ENCODE data around the gene KCNH4.
A peak's percentile ranks its signal among the peaks of the same experiment; 100 is the strongest.
"Not testable (repeated sequence)": the region's sequence is repeated elsewhere in the genome, so short reads cannot be mapped to it uniquely, and the experiment has no call there.

The KCNH4 gene

DNA sequence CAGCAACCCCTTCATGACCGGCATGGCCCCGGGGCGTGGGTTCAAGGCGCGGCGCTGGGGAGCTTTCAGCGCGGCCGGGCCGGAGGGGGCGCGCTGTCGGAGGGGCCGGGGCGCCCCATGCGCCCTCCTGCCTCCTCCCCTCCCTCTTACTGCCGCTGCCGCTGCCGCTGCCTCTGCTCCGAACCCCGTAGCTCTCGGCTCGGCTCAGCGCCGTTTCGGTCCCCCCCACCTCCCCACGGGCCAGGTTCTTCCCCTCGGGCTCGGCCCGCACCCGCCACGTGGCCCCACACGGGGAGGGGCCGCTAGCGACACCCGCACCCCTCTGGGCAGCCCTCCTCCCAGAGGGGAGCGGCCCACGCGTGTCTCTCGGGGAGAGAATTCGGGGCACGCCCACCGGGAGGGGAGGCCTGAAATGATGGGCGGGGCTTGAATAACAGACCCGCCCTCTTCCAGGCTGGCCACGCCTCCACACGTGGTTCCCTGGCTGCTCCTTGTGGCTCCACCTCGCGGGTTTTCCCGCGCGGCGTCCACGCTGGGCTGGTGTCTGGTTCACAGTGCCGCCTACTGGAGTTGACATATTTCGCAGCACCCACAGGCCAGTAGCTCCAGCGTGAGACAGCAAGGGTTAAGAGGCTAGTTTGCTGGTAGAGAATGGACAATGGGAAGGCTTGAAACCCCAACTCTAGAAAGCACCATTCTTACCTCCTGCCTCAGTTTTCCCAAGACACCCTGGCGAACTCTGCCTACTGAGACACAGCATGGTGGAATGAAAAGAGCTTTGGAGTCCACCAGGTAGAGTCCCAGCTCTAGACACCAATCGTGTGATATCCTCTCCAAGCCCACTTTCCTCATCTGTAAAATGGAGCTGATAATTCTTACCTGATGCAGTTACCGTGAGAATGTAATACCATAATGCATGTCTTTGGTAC is at the start of gene KCNH4:
TSS of gene KCNH4 (minus strand) at position 221 of the 929 bp plus-strand sequence. CDS start at position 24, 197 bp downstream.
- peak; percentile 68 to 83 for DNase-seq (ENCODE audit: low read depth in 2 of 2)

GRCh38 chr17:42230225-42230624 is 49.3 kb upstream of the KCNH4 start:
- DNase-seq (ENCODE audit: low read depth in 2 of 2), result no peak

DNA sequence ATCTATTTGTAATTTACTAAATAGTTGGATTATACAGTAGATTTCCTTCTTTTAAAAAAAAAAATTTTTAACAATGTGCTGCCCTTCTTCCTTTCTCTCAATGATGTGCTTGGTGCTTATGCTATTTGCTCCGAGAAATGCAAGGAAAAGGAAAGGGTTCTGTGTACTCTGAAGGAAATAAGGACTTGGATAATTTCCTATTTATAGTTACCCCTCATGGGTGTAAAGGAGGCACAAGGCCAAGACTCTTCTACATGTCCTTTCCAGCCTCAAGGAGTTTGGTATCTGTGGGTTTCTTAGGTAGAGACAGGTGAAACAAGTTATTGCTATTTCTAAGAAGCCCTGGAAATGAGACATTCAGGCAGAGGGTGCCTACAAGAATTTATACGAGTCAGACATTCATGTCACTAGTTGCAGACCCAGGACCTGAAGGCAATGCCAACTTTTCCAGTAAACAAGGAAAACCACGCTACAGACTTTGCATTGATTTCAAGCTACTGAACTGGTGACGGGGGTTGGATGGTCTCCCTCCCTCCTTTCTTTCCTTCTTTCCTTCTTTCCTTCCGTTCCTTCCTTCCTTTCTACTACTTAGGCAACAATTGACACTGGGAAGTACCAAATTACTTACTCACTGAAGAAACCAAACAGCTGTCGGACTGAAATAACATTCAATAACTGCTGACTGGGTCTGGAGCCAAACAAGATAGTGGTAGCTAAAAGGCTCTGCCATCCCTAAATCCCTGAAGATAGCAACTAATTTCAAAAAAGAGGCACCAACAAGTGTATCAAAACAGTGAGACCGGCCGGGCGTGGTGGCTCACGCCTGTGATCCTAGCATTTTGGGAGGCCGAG is 47.1 kb upstream of the KCNH4 start:
- no peak for DNase-seq (ENCODE audit: low read depth in 2 of 2)

- DNase-seq (ENCODE audit: low read depth in 2 of 2), result no peak
These were observed 44.7 kb upstream of the KCNH4 start for GRCh38 chr17:42225646-42226045.

DNA sequence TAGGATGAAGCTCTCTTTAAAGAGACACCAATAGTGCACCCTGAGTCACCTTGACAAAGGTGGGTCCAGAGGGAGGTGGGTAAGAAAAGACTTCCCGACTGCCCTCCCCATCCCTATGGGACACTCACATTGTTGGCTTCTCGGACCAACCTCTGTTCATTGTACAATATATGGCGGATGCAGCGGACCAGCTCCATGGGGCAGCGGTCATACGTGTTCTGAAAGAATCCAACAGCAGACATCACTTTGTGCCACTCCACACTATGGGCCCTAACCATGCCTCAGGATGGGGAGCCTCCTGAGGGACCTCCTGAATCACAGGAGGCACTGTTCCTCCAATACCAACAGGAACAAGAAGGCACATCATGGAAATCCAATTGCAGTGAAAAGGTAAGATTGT is 43.7 kb upstream of the KCNH4 start:
- no peak for DNase-seq (ENCODE audit: low read depth in 2 of 2)

GRCh38 chr17:42221886-42222745 is 41.2 kb upstream of the KCNH4 start:
- DNase-seq (ENCODE audit: low read depth in 2 of 2), result peak; percentile 27 to 37

DNA sequence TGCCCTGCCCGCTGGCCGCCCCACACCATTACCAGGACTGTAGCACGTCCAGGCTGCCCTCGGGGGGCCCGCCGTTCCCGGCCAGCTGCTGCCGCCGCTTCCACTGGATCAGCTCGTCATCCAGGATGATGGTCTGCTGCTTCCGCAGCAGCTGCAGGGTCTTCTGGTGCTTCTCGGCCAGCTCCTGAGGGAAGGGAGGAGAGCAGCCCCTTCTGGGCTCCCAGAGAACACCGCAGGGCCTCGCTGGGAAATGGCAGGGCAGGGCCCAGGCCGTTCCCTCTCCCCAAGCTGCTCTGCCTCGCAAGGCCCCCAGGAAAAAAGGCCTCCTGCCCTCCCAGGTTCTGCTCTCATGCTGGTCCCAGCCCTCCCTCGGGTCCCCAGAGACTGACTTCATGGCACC is 38.3 kb upstream of the KCNH4 start:
- not testable (repeated sequence) for DNase-seq (ENCODE audit: low read depth in 2 of 2)

GRCh38 chr17:42214156-42214555 is 33.2 kb upstream of the KCNH4 start:
- DNase-seq (ENCODE audit: low read depth in 2 of 2), result no peak

GRCh38 chr17:42212382-42212781 is 31.4 kb upstream of the KCNH4 start:
- DNase-seq (ENCODE audit: low read depth in 2 of 2), result no peak

GRCh38 chr17:42211921-42212341 is 31.0 kb upstream of the KCNH4 start:
- not testable (repeated sequence) for DNase-seq (ENCODE audit: low read depth in 2 of 2)

GRCh38 chr17:42210046-42210445 is 29.1 kb upstream of the KCNH4 start:
- no peak for DNase-seq (ENCODE audit: low read depth in 2 of 2)

DNA sequence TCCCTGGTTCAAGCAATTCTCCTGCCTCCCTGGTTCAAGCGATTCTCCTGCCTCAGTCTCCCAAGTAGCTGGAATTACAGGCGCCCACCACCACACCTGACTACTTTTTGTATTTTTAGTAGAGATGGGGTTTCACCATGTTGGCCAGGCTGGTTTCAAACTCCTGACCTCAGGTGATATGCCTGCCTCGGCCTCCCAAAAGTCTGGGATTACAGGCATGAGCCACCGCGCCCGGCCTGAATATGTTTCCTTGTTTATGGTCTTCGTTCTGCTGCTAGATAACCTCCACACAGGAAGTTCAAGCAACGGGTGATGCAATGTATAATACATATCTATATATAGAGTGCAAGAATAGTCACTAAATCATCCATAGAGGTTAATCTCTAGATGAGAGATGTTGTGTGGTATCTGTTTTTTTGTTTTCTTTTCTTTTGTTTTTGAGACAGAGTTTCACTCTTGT is 25.2 kb upstream of the KCNH4 start:
- DNase-seq (ENCODE audit: low read depth in 2 of 2), result not testable (repeated sequence)

DNA sequence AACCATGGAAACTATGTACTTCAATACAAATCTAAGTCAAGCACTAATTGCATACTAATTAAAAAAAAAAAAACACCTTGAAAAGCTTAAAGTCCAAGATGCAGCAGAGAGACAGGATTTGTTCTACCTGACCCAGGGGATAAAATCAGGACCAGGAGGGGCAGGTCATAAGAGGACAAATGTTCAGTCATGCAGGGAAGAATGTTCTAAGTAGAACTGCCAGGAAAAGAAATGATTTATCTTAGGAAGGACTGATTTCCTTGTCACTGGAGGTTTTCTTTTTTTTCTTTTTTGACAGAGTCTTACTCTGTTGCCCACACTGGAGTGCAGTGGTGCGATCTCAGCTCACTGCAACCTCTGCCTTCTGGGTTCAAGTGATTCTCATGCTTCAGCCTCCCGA is 22.4 kb upstream of the KCNH4 start:
- no peak for DNase-seq (ENCODE audit: low read depth in 2 of 2)

DNA sequence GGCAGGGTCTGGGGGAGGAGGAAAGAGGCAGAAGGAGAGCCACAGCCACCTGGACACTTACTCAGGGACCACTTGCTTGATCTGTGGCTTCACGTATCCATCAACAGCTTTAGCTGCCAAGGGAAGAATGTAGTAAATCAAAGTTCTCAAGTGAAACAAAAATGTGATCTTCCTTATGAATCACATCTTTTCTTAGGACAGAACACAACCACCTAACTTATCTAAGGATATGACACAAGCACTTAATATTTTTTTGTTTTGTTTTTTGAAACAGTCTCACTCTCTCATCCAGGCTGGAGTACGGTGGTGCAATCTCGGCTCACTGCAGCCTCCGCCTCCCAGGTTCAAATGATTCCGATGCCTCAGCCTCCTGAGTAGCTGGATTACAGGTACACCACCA is 21.8 kb upstream of the KCNH4 start:
- DNase-seq (ENCODE audit: low read depth in 2 of 2), result no peak

- DNase-seq (ENCODE audit: low read depth in 2 of 2), result no peak
These were observed 21.2 kb upstream of the KCNH4 start for GRCh38 chr17:42202159-42202558.

DNA sequence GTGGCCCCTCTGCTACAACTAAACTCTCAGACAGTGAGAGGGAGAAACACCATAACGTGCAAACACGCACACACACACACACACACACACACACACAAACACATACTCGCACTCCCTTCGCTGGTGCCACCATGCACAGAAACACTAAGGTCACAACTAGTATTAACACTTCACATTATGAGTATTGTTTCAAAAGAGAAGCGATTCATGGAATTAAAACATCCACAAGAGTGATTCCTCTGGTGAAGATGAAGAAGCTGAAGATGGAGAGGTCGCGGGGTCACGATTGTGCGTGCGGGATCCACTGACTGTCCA is 20.5 kb upstream of the KCNH4 start:
- DNase-seq (ENCODE audit: low read depth in 2 of 2), result no peak

- no peak for DNase-seq (ENCODE audit: low read depth in 2 of 2)
These were observed 19.9 kb upstream of the KCNH4 start for GRCh38 chr17:42200706-42201457.

DNA sequence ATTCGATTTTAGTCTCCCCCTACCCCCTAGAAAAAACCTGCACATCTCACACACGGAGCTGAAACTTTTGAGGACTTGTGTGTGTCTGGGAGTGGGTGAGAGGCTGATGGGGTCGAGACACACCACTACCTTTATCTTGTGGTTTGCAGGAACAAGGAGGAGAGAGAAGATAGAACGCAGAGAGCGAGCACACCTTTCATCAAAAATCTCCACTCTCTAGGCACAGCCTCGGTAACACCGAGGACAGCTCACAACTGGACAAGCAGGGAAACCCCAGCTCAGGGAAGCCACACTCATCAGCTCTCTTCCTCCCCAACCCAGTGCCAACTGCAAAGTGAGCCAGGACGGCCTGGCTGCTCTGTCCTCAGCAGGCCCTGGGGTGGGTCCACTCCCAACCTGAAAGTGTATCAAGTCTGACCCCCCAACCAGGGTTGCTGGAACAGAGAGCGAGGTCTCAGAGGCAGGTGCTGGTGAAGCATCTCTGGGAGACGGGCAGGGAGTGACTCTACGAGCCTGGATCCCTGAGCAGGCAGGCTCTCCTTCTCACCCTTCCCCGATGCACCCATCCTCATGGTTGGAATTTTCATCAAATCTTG is 18.6 kb upstream of the KCNH4 start:
- DNase-seq (ENCODE audit: low read depth in 2 of 2), result no peak

- DNase-seq (ENCODE audit: low read depth in 2 of 2), result no peak
These were observed 18.0 kb upstream of the KCNH4 start for GRCh38 chr17:42198897-42199296.

- no peak for DNase-seq (ENCODE audit: low read depth in 2 of 2)
These were observed 16.7 kb upstream of the KCNH4 start for GRCh38 chr17:42197564-42198156.

All from stimulated activated CD4-positive, alpha-beta T cell treated with anti-CD3 and anti-CD28 coated beads, Interleukin-1b, Interleukin-23, amount 100 ng/mL, for 1 hour (primary cell).